ENCODE results near the gene MAMLD1.

The MAMLD1 gene

DNA sequence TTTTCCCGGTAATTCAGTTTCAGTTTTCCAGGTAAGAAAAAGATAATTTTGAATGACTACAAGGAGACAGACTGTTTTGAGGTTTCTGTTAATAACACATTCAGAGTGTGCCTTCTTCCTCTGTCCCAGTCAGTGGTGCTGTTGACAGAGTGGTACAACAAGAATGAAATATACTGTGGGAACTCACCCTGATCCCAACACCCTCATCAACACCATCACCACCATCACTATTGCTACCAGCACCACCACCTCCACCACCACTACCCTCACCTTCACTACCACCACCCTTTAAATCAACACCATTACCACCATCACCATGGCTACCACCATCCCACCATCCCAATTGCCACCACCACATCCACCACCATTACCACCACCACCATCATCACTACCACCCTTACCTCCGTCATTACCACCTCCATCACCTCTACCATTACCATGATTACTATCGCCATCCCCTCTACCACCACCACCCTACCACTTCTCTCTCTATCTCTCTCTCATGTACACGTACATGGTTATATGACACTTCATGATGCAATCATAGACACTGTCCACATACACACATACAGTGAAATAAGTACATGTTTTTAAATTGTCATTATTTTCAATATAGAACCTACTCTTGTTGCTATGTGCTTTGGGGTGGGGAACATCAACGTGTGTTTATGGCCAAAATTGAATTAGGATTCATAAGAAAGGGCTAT is 91.5 kb downstream of the MAMLD1 start:
- Histone ChIP-seq H3K27ac (ENCODE audit: low read depth, low read length) (no peak overlapping the region), H3K4me1 (ENCODE audit: control insufficient read depth in 1 of 2, insufficient read depth in 2 of 2, low read length in 2 of 2) (no peaks in the 10 kb centered on the region), H3K36me3 (ENCODE audit: control insufficient read depth in 1 of 2, insufficient read depth in 2 of 2, low read length in 2 of 2) (no peaks in the 10 kb centered on the region), H3K27me3 (ENCODE audit: control insufficient read depth in 1 of 2, insufficient read depth in 2 of 2, low read length in 2 of 2) (no peaks in the 10 kb centered on the region), H3K9ac (ENCODE audit: low read depth in 1 of 2, low read length in 2 of 2) (no peak overlapping the region), H3K9me3 (ENCODE audit: control insufficient read depth in 1 of 2, low read length in 2 of 2) (no peaks in the 10 kb centered on the region), H3K4me3 (ENCODE audit: low read depth in 1 of 2, low read length in 2 of 2) (no peak overlapping the region)

GRCh38 chrX:150455215-150455608 is 92.1 kb downstream of the MAMLD1 start:
- no peak overlapping the region for H3K4me3 ChIP-seq (ENCODE audit: low read depth in 1 of 2, low read length in 2 of 2)
- no peaks in the 10 kb centered on the region for H3K36me3 ChIP-seq (ENCODE audit: control insufficient read depth in 1 of 2, insufficient read depth in 2 of 2, low read length in 2 of 2)
- no peak overlapping the region for H3K27ac ChIP-seq (ENCODE audit: low read depth, low read length)
- H3K9ac ChIP-seq (ENCODE audit: low read depth in 1 of 2, low read length in 2 of 2) = no peak overlapping the region
- H3K27me3 ChIP-seq (ENCODE audit: control insufficient read depth in 1 of 2, insufficient read depth in 2 of 2, low read length in 2 of 2) = no peaks in the 10 kb centered on the region
- no peaks in the 10 kb centered on the region for H3K9me3 ChIP-seq (ENCODE audit: control insufficient read depth in 1 of 2, low read length in 2 of 2)
- no peaks in the 10 kb centered on the region for H3K4me1 ChIP-seq (ENCODE audit: control insufficient read depth in 1 of 2, insufficient read depth in 2 of 2, low read length in 2 of 2)

- no peak overlapping the region for H3K9ac ChIP-seq (ENCODE audit: low read depth in 1 of 2, low read length in 2 of 2)
- H3K27me3 ChIP-seq (ENCODE audit: control insufficient read depth in 1 of 2, insufficient read depth in 2 of 2, low read length in 2 of 2) = no peaks in the 10 kb centered on the region
- H3K4me3 ChIP-seq (ENCODE audit: low read depth in 1 of 2, low read length in 2 of 2) = no peak overlapping the region
- H3K27ac ChIP-seq (ENCODE audit: low read depth, low read length) = no peak overlapping the region
- no peaks in the 10 kb centered on the region for H3K36me3 ChIP-seq (ENCODE audit: control insufficient read depth in 1 of 2, insufficient read depth in 2 of 2, low read length in 2 of 2)
- no peaks in the 10 kb centered on the region for H3K9me3 ChIP-seq (ENCODE audit: control insufficient read depth in 1 of 2, low read length in 2 of 2)
- H3K4me1 ChIP-seq (ENCODE audit: control insufficient read depth in 1 of 2, insufficient read depth in 2 of 2, low read length in 2 of 2) = no peaks in the 10 kb centered on the region
Observed at GRCh38 chrX:150456466-150456865, 93.3 kb downstream of the MAMLD1 start.

GRCh38 chrX:150456941-150457340 is 93.8 kb downstream of the MAMLD1 start:
- no peak overlapping the region for H3K27ac ChIP-seq (ENCODE audit: low read depth, low read length)
- H3K4me1 ChIP-seq (ENCODE audit: control insufficient read depth in 1 of 2, insufficient read depth in 2 of 2, low read length in 2 of 2) = no peaks in the 10 kb centered on the region

GRCh38 chrX:150459196-150459595 is 96.1 kb downstream of the MAMLD1 start:
- no peak overlapping the region for H3K27ac ChIP-seq (ENCODE audit: low read depth, low read length)
- no peak overlapping the region for H3K9ac ChIP-seq (ENCODE audit: low read depth in 1 of 2, low read length in 2 of 2)
- H3K4me1 ChIP-seq (ENCODE audit: control insufficient read depth in 1 of 2, insufficient read depth in 2 of 2, low read length in 2 of 2) = no peaks in the 10 kb centered on the region
- H3K27me3 ChIP-seq (ENCODE audit: control insufficient read depth in 1 of 2, insufficient read depth in 2 of 2, low read length in 2 of 2) = no peaks in the 10 kb centered on the region
- H3K4me3 ChIP-seq (ENCODE audit: low read depth in 1 of 2, low read length in 2 of 2) = no peak overlapping the region
- H3K9me3 ChIP-seq (ENCODE audit: control insufficient read depth in 1 of 2, low read length in 2 of 2) = no peaks in the 10 kb centered on the region
- H3K36me3 ChIP-seq (ENCODE audit: control insufficient read depth in 1 of 2, insufficient read depth in 2 of 2, low read length in 2 of 2) = no peaks in the 10 kb centered on the region

More at GRCh38 chrX:150456941-150457340, 93.8 kb downstream of the MAMLD1 start:
- H3K4me3 ChIP-seq (ENCODE audit: low read depth in 1 of 2, low read length in 2 of 2) = no peak overlapping the region
- no peaks in the 10 kb centered on the region for H3K27me3 ChIP-seq (ENCODE audit: control insufficient read depth in 1 of 2, insufficient read depth in 2 of 2, low read length in 2 of 2)
- H3K9me3 ChIP-seq (ENCODE audit: control insufficient read depth in 1 of 2, low read length in 2 of 2) = no peaks in the 10 kb centered on the region
- H3K9ac ChIP-seq (ENCODE audit: low read depth in 1 of 2, low read length in 2 of 2) = no peak overlapping the region
- no peaks in the 10 kb centered on the region for H3K36me3 ChIP-seq (ENCODE audit: control insufficient read depth in 1 of 2, insufficient read depth in 2 of 2, low read length in 2 of 2)

GRCh38 chrX:150460063-150460462 is 96.9 kb downstream of the MAMLD1 start:
- Histone ChIP-seq H3K4me1 (ENCODE audit: control insufficient read depth in 1 of 2, insufficient read depth in 2 of 2, low read length in 2 of 2) (no peaks in the 10 kb centered on the region), H3K9ac (ENCODE audit: low read depth in 1 of 2, low read length in 2 of 2) (no peak overlapping the region), H3K9me3 (ENCODE audit: control insufficient read depth in 1 of 2, low read length in 2 of 2) (no peaks in the 10 kb centered on the region), H3K36me3 (ENCODE audit: control insufficient read depth in 1 of 2, insufficient read depth in 2 of 2, low read length in 2 of 2) (no peaks in the 10 kb centered on the region), H3K27me3 (ENCODE audit: control insufficient read depth in 1 of 2, insufficient read depth in 2 of 2, low read length in 2 of 2) (no peaks in the 10 kb centered on the region), H3K27ac (ENCODE audit: low read depth, low read length) (no peak overlapping the region), H3K4me3 (ENCODE audit: low read depth in 1 of 2, low read length in 2 of 2) (no peak overlapping the region)

GRCh38 chrX:150460781-150461180 is 97.7 kb downstream of the MAMLD1 start:
- H3K27ac ChIP-seq (ENCODE audit: low read depth, low read length) = no peak overlapping the region

GRCh38 chrX:150463566-150463965 is 100.4 kb downstream of the MAMLD1 start:
- Histone ChIP-seq H3K4me3 (ENCODE audit: low read depth in 1 of 2, low read length in 2 of 2) (no peak overlapping the region), H3K27me3 (ENCODE audit: control insufficient read depth in 1 of 2, insufficient read depth in 2 of 2, low read length in 2 of 2) (no peaks in the 10 kb centered on the region), H3K36me3 (ENCODE audit: control insufficient read depth in 1 of 2, insufficient read depth in 2 of 2, low read length in 2 of 2) (no peaks in the 10 kb centered on the region), H3K9me3 (ENCODE audit: control insufficient read depth in 1 of 2, low read length in 2 of 2) (no peaks in the 10 kb centered on the region), H3K4me1 (ENCODE audit: control insufficient read depth in 1 of 2, insufficient read depth in 2 of 2, low read length in 2 of 2) (no peaks in the 10 kb centered on the region), H3K9ac (ENCODE audit: low read depth in 1 of 2, low read length in 2 of 2) (no peak overlapping the region), H3K27ac (ENCODE audit: low read depth, low read length) (no peak overlapping the region)

More at GRCh38 chrX:150460781-150461180, 97.7 kb downstream of the MAMLD1 start:
- Histone ChIP-seq H3K4me1 (ENCODE audit: control insufficient read depth in 1 of 2, insufficient read depth in 2 of 2, low read length in 2 of 2) (no peaks in the 10 kb centered on the region), H3K4me3 (ENCODE audit: low read depth in 1 of 2, low read length in 2 of 2) (no peak overlapping the region), H3K36me3 (ENCODE audit: control insufficient read depth in 1 of 2, insufficient read depth in 2 of 2, low read length in 2 of 2) (no peaks in the 10 kb centered on the region), H3K9me3 (ENCODE audit: control insufficient read depth in 1 of 2, low read length in 2 of 2) (no peaks in the 10 kb centered on the region), H3K9ac (ENCODE audit: low read depth in 1 of 2, low read length in 2 of 2) (no peak overlapping the region), H3K27me3 (ENCODE audit: control insufficient read depth in 1 of 2, insufficient read depth in 2 of 2, low read length in 2 of 2) (no peaks in the 10 kb centered on the region)

DNA sequence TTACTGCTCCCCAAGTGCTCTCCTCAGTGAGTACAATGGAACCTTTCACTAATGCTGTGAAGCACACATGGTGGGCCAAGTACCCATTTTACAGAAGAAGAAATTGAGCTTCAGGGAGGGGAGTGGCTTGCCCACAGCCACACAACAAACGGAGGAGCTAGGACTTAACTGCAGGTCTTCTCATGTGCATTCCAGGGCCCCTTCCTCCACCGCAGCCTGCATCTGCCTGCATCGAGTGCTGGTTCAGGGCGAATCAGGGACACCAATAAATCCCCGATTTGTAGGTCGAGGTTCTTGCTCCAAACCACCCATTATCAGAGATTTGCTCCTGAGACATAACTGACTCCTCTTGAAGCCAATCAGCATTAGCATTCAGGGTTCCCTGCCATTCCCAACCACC is 100.9 kb downstream of the MAMLD1 start:
- no peaks in the 10 kb centered on the region for H3K27me3 ChIP-seq (ENCODE audit: control insufficient read depth in 1 of 2, insufficient read depth in 2 of 2, low read length in 2 of 2)
- no peak overlapping the region for H3K27ac ChIP-seq (ENCODE audit: low read depth, low read length)
- no peaks in the 10 kb centered on the region for H3K9me3 ChIP-seq (ENCODE audit: control insufficient read depth in 1 of 2, low read length in 2 of 2)
- H3K36me3 ChIP-seq (ENCODE audit: control insufficient read depth in 1 of 2, insufficient read depth in 2 of 2, low read length in 2 of 2) = no peaks in the 10 kb centered on the region
- H3K9ac ChIP-seq (ENCODE audit: low read depth in 1 of 2, low read length in 2 of 2) = no peak overlapping the region
- H3K4me1 ChIP-seq (ENCODE audit: control insufficient read depth in 1 of 2, insufficient read depth in 2 of 2, low read length in 2 of 2) = no peaks in the 10 kb centered on the region
- no peak overlapping the region for H3K4me3 ChIP-seq (ENCODE audit: low read depth in 1 of 2, low read length in 2 of 2)

GRCh38 chrX:150465326-150465725 is 102.2 kb downstream of the MAMLD1 start:
- H3K27me3 ChIP-seq (ENCODE audit: control insufficient read depth in 1 of 2, insufficient read depth in 2 of 2, low read length in 2 of 2) = no peaks in the 10 kb centered on the region
- no peak overlapping the region for H3K9ac ChIP-seq (ENCODE audit: low read depth in 1 of 2, low read length in 2 of 2)
- H3K36me3 ChIP-seq (ENCODE audit: control insufficient read depth in 1 of 2, insufficient read depth in 2 of 2, low read length in 2 of 2) = no peaks in the 10 kb centered on the region
- no peaks in the 10 kb centered on the region for H3K9me3 ChIP-seq (ENCODE audit: control insufficient read depth in 1 of 2, low read length in 2 of 2)
- H3K27ac ChIP-seq (ENCODE audit: low read depth, low read length) = no peak overlapping the region
- no peak overlapping the region for H3K4me3 ChIP-seq (ENCODE audit: low read depth in 1 of 2, low read length in 2 of 2)
- no peaks in the 10 kb centered on the region for H3K4me1 ChIP-seq (ENCODE audit: control insufficient read depth in 1 of 2, insufficient read depth in 2 of 2, low read length in 2 of 2)

Data from duodenal mucosa (tissue), 2 donors.